ENCODE data around the gene AKIRIN1. TPM values are rescaled to one million over a fixed set of nuclear protein-coding genes. Genes with fewer than 3 reads are reported as not detected.

Gene AKIRIN1
- 39.3 to 55.2 TPM (median 51.9 TPM) in 3 replicates for total RNA-seq
- long read RNA-seq, transcript AKIRIN1-202 (5 exons, 2,741 nt), result major isoform, 253 of 267 reads
- long read RNA-seq, transcript AKIRIN1-203 (4 exons, 1,243 nt), result minor isoform, 6 of 267 reads
- long read RNA-seq, partial matches to known transcripts, result 2 of 267 reads
- long read RNA-seq, other reads (novel, unspliced or antisense), result 5 of 267 reads

- Mint-ChIP-seq H3K4me1 (ENCODE audit: low read depth) (peaks cover 58% of the 10 kb centered on the region), H3K27ac (ENCODE audit: unreplicated experiment) (peak within 1 kb of the TSS; percentile 88), H3K9me3 (ENCODE audit: low read depth) (no peaks in the 10 kb centered on the region), H3K4me3 (ENCODE audit: unreplicated experiment) (peak within 1 kb of the TSS; percentile 85), H3K27me3 (ENCODE audit: low read depth) (no peaks in the 10 kb centered on the region), H3K36me3 (ENCODE audit: low read depth) (peaks cover 7% of the 10 kb centered on the region)
- peak; percentile 33 for TF ChIP-seq CTCF (IDR thresholded peaks at IDR 0.05)
- DNase-seq (ENCODE audit: low spot score), result peak; percentile 99
Observed at GRCh38 chr1:38990738-38991637, at the start of gene AKIRIN1. AKIRIN1 (plus strand) TSS chr1:38991276; CDS start chr1:38991381, 105 bp downstream.

- Mint-ChIP-seq H3K4me1 (ENCODE audit: low read depth) (peaks cover 2% of the 10 kb centered on the region), H3K4me3 (ENCODE audit: unreplicated experiment) (no peak within 1 kb of the TSS), H3K27ac (ENCODE audit: unreplicated experiment) (peak within 1 kb of the TSS; percentile 42), H3K9me3 (ENCODE audit: low read depth) (no peaks in the 10 kb centered on the region), H3K27me3 (ENCODE audit: low read depth) (no peaks in the 10 kb centered on the region), H3K36me3 (ENCODE audit: low read depth) (peaks cover 1% of the 10 kb centered on the region)
- no peak for DNase-seq (ENCODE audit: low spot score)
- TF ChIP-seq CTCF (IDR thresholded peaks at IDR 0.05), result no peak
Observed at GRCh38 chr1:38941527-38942019, 49.5 kb upstream of the AKIRIN1 start, which contains the start of gene RHBDL2. RHBDL2 (minus strand) TSS chr1:38941830; CDS start chr1:38919212, 22,618 bp downstream.

GRCh38 chr1:38942664-38943428, 48.2 kb upstream of the AKIRIN1 start:
- peaks cover 3% of the 10 kb centered on the region for H3K9me3 Mint-ChIP-seq (ENCODE audit: low read depth)
- H3K4me3 Mint-ChIP-seq (ENCODE audit: unreplicated experiment), result no peak overlapping the region
- H3K27me3 Mint-ChIP-seq (ENCODE audit: low read depth), result no peaks in the 10 kb centered on the region
- H3K4me1 Mint-ChIP-seq (ENCODE audit: low read depth), result peaks cover 2% of the 10 kb centered on the region
- DNase-seq (ENCODE audit: low spot score), result no peak
- H3K36me3 Mint-ChIP-seq (ENCODE audit: low read depth), result peaks cover 1% of the 10 kb centered on the region
- H3K27ac Mint-ChIP-seq (ENCODE audit: unreplicated experiment), result no peak overlapping the region
- TF ChIP-seq CTCF (IDR thresholded peaks at IDR 0.05), result no peak

- TF ChIP-seq CTCF (IDR thresholded peaks at IDR 0.05), result no peak
- no peaks in the 10 kb centered on the region for H3K27me3 Mint-ChIP-seq (ENCODE audit: low read depth)
- peak overlapping the region; percentile 28 for H3K27ac Mint-ChIP-seq (ENCODE audit: unreplicated experiment)
- peaks cover 3% of the 10 kb centered on the region for H3K9me3 Mint-ChIP-seq (ENCODE audit: low read depth)
- peaks cover 1% of the 10 kb centered on the region for H3K36me3 Mint-ChIP-seq (ENCODE audit: low read depth)
- H3K4me3 Mint-ChIP-seq (ENCODE audit: unreplicated experiment), result no peak overlapping the region
- DNase-seq (ENCODE audit: low spot score), result no peak
- peaks cover 2% of the 10 kb centered on the region for H3K4me1 Mint-ChIP-seq (ENCODE audit: low read depth)
Observed at GRCh38 chr1:38944547-38944946, 46.5 kb upstream of the AKIRIN1 start.

- Mint-ChIP-seq H3K27me3 (ENCODE audit: low read depth) (no peaks in the 10 kb centered on the region), H3K4me1 (ENCODE audit: low read depth) (peaks cover 3% of the 10 kb centered on the region), H3K4me3 (ENCODE audit: unreplicated experiment) (no peak overlapping the region), H3K36me3 (ENCODE audit: low read depth) (no peaks in the 10 kb centered on the region), H3K9me3 (ENCODE audit: low read depth) (peaks cover 3% of the 10 kb centered on the region), H3K27ac (ENCODE audit: unreplicated experiment) (no peak overlapping the region)
- TF ChIP-seq CTCF (IDR thresholded peaks at IDR 0.05), result no peak
- no peak for DNase-seq (ENCODE audit: low spot score)
Observed at GRCh38 chr1:38950553-38950952, 40.5 kb upstream of the AKIRIN1 start.

All from chondrocyte (in vitro differentiated cells).